Stimulated activated CD4-positive, alpha-beta T cell treated with anti-CD3 and anti-CD28 coated beads, Interleukin-15, amount 100 ng/mL, for 48 hours (primary cell): ENCODE measurements around the gene XIRP1.
"Not testable (repeated sequence)": the region's sequence is repeated elsewhere in the genome, so short reads cannot be mapped to it uniquely, and the experiment has no call there.

ENCODE experiments used
- DNase-seq, 2 donors: peaks; one replicate each; pipeline ENCODE4 v3.0.0-alpha.2; 2020; ENCODE audit warnings: low read depth in 2 of 2

The XIRP1 gene

DNA sequence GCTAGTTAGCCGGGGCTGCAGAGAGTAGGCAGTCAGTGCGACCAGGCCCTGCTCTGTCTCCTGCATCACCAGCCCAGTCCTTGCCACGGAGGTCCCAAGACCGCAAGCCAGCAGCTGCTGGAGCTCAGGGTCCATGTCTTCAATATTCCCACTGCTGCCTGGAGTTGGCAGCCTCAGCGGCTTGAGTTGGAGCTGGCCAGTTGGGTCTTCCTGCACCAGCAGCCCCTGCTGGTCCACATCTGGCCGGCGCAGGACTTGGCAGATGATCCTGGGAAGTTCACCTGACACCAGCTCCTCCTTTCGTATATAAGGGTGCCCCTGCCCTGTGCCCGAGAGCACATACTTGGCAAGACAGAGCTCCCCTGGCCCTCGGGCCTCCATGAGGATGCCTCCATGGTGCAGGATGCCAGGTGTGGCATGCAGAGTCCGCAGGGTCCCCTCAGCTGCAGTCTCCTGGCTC, 5.7 kb downstream of the XIRP1 start:
- DNase-seq: no peak

DNA sequence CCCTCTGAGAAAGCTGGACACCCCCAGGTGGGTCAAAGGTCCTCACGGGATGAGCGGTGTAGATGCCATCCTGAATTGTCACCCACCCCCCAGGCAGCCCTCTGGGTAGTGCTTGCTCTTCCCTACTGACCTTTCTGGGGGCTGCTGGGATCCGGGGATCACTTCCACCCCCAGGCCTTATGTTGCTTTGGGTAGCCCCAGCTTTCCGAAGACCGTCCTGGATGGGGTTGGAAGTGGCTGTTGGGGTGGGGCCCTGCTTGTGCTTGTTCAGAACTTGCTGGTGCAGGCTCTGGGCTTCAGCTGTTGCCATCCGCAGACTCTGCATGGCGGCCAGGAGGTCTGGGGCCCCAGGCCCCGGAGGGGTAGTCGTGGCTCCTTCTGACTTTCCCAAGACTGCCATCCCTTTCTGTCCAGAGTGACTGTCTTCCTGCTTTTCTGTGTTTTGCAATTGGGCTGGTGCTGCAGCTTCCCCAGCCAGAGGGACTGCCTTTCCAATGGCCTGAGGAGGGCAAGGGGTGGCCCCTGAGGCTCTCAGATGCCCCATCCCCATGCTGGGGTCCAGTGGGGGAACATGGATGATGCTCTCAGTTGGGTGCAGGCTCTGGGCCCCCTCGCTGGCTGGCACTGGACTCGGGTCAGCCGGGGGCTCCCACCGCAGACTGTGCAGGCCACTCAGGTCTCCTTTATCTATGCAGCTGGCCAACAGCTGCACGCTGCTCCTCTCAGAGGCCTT, 6.3 kb downstream of the XIRP1 start:
- DNase-seq: no peak

DNA sequence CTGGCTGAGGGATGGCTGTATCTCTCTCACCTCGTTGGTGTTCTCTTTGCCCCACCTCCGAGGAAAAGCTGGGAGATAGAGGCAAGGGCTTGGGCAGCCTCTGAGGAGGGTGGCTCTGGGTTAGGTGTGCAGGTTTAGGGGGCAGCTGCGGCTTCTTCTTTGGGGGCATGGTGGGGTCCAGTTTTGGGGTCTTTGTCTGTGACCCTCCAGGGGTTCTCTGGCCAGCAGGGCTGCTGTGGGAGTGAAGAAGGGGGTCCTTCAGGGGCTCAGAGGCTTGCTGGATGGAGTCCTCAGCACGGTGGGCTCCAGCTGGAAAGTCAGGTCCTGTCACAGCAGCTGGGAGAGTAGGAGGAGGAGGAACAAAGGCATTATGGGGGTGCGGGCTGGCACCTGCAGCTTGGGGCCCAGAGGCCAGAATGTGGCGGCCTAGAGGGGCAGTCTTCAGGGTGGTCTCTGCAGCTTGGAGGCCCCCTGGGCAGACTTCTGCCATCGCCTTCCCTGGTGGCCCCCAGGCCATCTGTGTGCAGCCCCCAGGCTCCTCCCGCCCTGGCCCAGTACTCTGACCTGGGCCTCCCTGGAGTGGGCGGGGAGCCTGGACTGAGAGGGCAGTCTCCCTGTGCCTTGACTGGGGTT, 7.0 kb downstream of the XIRP1 start:
- no peak for DNase-seq

GRCh38 chr3:39184968-39185285, 7.5 kb downstream of the XIRP1 start:
- DNase-seq: no peak

DNA sequence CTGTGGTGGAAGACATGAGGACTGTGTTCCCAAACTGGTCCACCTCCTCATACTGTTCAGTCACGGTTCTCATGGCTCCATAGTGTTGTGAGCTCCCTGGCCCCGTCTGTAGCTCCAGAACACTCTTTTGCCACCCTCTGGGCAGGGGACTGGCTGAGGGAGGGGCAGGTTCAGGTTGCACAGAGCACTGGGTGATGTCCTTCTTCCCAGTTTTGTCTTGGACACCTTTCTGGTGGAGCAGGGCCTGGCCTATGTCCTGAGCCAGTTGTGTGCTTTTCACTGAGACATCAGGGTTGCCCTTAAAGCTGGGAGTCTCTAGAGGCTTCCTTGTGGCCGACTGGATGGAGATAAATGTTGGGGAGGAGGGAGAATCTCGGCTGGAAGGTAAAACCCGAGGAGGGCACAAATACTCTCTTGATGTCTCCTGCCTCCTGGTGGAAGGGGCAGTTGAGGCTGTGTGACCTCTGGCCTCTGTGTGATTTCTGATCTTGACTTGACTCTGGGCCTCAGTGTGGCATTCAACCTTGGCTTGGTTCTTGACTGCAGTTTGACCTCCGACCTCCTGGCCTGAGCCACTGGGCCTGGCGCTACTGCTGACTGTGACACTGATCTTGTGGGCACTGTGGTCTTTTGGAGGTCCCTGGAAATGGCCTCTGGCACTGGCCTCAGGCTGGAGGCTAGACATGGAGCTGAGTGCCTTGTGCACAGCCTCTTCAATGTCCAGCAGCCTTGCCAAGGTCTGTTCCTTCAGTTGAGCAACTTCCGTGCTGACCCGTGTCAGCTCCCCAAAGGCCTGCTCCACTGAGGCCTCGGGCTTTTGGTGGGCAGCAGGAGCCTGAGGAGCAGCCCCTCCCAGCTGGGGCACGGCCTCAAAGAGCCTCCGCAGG, 8.1 kb downstream of the XIRP1 start:
- DNase-seq: no peak

DNA sequence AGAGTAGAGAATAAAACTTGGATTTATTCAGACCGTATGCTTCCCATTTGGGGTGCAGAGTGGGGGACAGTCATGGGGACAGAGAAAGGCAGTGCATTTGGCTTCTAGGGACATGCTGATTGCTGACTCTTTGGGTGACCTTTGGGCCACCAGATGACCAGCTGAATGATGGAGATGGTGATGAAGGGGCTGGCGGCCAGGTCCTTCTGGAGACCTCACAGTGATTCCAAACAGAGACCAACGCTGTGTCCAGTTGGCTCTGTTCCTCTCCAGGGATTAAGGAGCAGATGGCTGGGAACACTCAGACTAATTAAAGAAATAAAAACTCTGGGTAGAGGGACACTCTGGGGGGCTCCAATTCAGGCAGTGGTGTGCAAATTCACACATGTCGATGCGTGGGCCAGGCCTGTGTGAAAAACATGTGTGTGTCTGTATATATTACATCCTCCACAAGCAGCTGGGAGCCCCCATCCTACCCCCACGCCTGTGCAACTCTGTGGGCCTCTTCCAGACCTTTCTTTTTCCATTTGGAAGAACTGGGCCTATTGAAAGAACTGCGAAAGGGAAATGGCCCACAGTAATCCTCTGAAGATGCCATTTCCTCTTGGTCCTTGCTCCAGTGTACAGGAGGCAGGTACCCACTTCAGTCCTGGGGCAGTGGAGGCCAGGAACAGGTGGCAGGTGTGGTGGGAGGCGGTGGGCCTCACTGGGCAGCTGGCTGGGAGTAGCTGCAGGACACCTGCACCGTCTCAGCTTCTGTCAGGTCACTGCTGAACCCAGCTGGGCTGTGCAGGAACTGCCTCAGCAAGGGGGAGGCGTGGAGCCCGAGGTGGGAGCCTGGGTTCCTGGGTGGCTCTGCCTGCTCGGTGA, 8.9 kb downstream of the XIRP1 start:
- DNase-seq: no peak

- no peak for DNase-seq
These were observed 10.7 kb downstream of the XIRP1 start for GRCh38 chr3:39181408-39182335.

DNA sequence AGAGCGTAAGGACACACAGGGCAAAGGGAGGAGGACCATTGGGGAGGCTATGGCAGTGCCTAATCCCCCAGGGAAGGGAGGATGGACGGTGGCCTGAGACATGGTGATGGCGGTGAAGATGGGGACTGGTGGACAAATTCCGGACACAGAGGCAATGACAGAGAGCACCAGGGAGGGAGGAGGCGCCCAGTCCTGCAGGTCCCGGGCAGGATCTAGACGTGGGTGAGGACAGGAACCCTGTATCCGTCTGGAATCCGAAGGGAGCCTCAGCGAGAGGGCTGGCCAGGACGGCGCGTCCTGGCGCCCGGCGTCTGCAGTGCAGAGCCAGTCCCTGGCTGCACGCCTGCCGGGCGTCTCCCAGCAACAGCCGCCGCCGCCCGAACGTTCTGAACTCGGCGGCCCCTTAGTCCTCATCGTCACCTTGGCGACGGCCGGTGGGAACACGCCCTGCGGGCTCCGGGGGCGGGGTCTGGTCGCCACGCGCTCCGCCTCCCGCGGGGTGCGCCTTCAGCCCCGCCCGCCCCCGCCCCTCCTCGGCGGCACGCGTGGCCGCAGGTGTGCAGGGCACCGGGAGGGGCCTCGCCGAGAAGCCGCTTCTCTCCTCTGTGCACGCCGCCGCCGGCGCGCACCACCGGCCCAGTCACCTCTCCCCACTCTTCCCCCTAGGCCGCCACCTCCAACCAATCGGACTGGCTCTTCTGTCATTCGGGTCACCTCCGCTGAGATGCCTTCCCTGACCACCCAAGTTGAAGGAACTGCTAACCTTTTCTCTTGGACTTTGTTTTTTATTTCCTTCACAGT, 11.6 kb downstream of the XIRP1 start:
- peak; percentile 72 to 83 for DNase-seq

DNA sequence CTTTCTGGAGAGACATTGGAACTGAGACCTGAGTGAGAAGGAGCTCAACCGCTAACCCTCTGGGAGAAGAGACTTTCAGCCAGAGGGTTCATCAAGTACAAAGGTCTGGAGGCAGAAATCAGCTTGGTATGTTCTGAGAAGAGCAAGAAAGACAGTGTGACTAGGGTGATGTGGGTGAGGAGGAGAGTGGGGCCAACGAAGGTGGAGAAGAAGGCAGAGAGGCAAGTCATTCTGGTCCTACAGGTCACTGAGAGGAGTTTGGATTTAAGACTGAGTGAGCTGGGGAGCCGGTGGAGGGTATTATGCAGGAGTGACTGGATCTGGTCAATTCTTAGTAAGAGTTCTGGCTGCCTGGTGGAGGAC, 12.2 kb downstream of the XIRP1 start:
- peak in 1 of 2 donors; percentile 14 for DNase-seq

DNA sequence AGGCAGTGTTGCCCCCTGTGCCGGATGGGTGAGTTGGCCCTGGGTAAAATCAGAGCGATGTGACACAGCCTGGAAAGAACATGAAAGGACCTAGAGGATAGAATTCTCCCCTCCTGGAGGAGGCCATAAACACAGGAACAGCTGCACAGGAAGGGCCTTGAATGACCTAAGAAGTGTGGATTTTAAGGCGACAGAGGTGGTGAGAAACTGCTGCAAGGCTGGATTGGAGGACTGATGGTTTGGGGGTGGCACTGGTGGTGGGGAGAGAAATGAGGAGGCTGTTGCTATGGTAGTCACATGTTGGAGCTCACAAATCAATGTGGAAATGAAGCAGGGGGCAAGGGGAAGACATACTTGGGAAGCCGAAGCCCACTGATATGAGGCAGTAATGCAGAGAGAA, 13.8 kb downstream of the XIRP1 start:
- no peak for DNase-seq

DNA sequence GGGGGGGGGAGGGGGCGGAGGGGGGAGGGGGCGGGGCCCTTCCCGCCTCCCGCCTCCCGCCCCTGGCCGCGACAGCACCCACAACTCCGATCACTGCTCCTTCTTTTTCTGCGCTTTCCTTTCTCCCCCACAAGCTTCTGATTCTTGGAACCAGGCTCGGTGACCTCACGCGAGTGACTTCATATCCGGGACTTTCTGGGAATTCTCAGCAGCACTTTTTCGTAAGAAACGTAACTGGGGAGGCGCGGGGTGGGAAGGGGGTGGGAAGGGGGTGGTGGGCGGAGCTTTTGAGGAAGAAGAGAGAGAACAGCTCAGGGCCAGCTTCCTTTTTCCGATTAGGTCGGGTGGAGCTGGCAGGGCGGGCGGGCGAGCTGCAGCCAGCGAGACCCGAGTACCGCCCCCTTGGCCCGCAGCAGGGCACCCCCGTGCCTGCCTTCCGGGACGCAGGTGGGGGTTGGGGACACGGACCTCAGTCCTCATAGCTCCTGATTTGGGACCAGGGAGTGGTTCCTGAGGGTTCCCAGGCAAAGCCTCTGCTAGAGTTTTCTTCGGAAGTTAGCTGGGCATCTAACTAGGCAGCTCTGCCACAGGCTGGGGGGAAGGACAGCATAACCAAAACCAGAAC, 14.6 kb downstream of the XIRP1 start:
- peak; percentile 42 to 71 for DNase-seq

- DNase-seq: no peak
These were observed 16.2 kb downstream of the XIRP1 start for GRCh38 chr3:39176025-39176714.

GRCh38 chr3:39173318-39174125, 18.9 kb downstream of the XIRP1 start:
- no peak for DNase-seq

- no peak for DNase-seq
These were observed 20.5 kb downstream of the XIRP1 start for GRCh38 chr3:39171860-39172259.

DNA sequence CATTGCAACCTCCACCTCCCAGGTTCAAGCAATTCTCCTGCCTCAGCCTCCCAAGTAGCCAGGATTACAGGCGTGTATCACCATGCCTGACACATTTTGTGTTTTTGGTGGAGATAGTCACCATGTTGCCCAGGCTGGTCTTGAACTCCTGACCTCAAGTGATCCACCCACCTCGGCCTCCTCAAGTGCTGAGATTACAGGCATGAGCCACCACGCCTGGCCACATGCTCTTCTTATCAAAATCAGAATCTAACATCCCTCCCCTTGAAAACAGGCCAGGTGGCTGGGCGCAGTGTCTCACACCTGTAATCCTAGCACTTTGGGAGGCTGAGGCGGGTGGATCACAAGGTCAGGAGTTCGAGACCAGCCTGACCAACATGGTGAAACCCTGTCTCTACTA, 21.5 kb downstream of the XIRP1 start:
- DNase-seq: not testable (repeated sequence)

DNA sequence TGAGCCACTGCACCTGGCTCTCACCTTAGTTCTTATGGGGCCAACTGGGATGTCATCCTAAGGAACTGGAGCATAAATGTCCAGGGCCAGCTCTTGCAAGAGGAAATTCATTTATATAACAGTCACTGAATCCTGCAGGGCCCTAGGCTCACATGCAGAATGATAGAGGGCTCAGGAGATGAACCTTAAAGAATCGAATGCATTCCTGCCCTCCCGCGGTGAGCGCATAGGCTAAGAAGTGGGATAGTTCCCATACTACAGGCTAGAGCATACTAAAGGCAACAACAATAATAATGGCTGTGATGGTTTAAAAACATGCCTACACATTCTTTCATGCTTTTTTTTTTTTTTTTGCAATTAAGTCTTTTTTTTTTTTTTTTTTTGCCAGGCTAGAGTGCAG, 21.9 kb downstream of the XIRP1 start:
- DNase-seq: no peak

DNA sequence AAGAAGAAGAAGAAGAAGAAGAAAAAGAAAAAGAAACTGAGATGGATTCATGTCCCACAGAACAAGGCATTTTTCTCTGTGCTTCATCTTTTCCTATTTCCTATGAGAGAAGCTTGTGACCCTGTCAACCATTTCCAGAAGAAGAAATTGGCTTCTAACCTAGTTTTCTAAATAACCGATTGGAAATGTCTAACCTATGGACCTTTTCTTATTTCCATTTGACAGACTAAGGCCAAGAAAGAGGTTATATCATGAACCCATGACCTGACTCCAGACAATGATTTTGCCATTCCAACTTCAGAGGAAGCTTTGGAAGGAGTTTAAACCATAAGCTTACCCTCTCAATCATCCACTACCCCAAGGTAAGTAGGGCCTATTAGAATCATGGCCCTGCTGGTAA, 22.7 kb downstream of the XIRP1 start:
- DNase-seq: no peak
